Activated CD8-positive, alpha-beta T cell treated with anti-CD3 and anti-CD28 coated beads for 36 hours (primary cell): ENCODE data around the gene RARRES2. TPM values are rescaled to one million over a fixed set of nuclear protein-coding genes. Genes with fewer than 3 reads are reported as not detected.
"Not testable (repeated sequence)": the region's sequence is repeated elsewhere in the genome, so short reads cannot be mapped to it uniquely, and the experiment has no call there.

ENCODE experiments used
- ATAC-seq: fragments of 200-7000 bp; cut with Tn5 transposase; one replicate; pipeline ENCODE4 v1.10.0; 2021; ENCODE audit warnings: mild to moderate bottlenecking, moderate library complexity
- CTCF ChIA-PET: fragments of 350-600 bp; sonication (Branson Sonifier 250); formaldehyde crosslinking; loops from one replicate; lab custom pipeline; 2021; ENCODE audit warnings: antibody characterized with exemption; lab: Charles Lee
- POLR2A ChIA-PET: fragments of 350-600 bp; sonication (Branson Sonifier 250); formaldehyde crosslinking; loops from one replicate; lab custom pipeline; 2021; ENCODE audit warnings: antibody characterized with exemption; lab: Charles Lee
- DNase-seq: peaks from one replicate; pipeline ENCODE4 v3.0.0-alpha.2; 2020
- H3K27ac Mint-ChIP-seq: one replicate; pipeline ENCODE4 v1.8.0; 2021; ENCODE audit warnings: mild to moderate bottlenecking, mixed read lengths
- H3K27me3 Mint-ChIP-seq: one replicate; pipeline ENCODE4 v1.8.0; 2021; ENCODE audit warnings: mixed read lengths
- H3K36me3 Mint-ChIP-seq: one replicate; pipeline ENCODE4 v1.8.0; 2021; ENCODE audit warnings: low read depth, mixed read lengths
- H3K4me1 Mint-ChIP-seq: one replicate; pipeline ENCODE4 v1.8.0; 2021; ENCODE audit warnings: low read depth, mixed read lengths
- H3K4me3 Mint-ChIP-seq: one replicate; pipeline ENCODE4 v1.8.0; 2021; ENCODE audit warnings: mild to moderate bottlenecking, moderate library complexity, mixed read lengths
- H3K9me3 Mint-ChIP-seq: one replicate; pipeline ENCODE4 v1.8.0; 2021; ENCODE audit warnings: mixed read lengths
- intact Hi-C: fragments of 100-400 bp; cut with micrococcal nuclease; formaldehyde crosslinking; loops from one replicate; pipeline ENCODE4 v1.10.0; 2022
- total RNA-seq, 2 experiments: library from RNA; stranded (reverse); gene quantifications; one replicate each; pipeline ENCODE4 v1.2.3, GENCODE V29; 2021

RARRES2 gene
- total RNA-seq, 2 experiments from 2014 or later = not detected

DNA sequence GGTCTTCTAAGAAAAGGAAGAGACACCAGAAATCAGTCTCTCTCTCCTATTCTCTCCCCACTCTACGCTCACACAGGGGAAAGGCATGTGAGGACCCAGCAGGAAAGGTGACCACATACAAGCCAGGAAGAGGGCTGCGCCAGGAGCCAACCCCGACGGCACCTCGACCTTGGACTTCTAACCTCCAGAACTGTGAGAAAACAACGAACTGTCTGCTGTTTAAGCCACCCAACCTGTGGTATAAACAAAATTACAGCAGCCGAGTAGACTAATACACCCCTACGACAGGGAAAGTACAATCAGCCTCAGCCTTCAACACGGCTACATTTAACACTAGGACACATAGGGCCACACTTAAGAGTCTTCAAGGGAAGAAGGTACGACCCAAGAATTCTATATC is 44.6 kb downstream of the RARRES2 start:
- intact Hi-C loops, H3K36me3 Mint-ChIP-seq, H3K9me3 Mint-ChIP-seq, POLR2A ChIA-PET, DNase-seq, H3K27ac Mint-ChIP-seq, H3K4me3 Mint-ChIP-seq, ATAC-seq, H3K4me1 Mint-ChIP-seq, H3K27me3 Mint-ChIP-seq, CTCF ChIA-PET: not testable (repeated sequence)

DNA sequence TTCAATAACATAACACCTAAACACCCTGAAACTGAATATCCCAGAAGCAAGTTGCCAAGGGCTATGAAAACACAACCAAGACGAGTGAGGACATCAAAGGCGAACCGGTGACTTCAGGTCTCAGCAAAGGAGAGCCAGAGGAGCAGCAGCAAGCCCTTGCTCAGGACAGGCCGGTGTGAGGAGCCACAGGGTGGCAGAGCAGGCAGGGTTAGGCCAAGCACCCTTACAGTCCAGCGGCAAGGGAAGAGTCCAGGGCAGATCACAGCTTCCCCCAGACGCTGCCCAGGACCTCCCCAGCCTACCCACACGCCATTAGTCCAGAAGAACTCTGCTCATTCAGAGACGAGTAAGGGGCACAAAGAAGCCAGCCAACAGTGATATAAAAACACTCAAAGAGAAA is 45.8 kb downstream of the RARRES2 start:
- H3K36me3 Mint-ChIP-seq, H3K27me3 Mint-ChIP-seq, intact Hi-C loops, POLR2A ChIA-PET, CTCF ChIA-PET, H3K27ac Mint-ChIP-seq, H3K4me1 Mint-ChIP-seq, H3K4me3 Mint-ChIP-seq, ATAC-seq, H3K9me3 Mint-ChIP-seq, DNase-seq: not testable (repeated sequence)

DNA sequence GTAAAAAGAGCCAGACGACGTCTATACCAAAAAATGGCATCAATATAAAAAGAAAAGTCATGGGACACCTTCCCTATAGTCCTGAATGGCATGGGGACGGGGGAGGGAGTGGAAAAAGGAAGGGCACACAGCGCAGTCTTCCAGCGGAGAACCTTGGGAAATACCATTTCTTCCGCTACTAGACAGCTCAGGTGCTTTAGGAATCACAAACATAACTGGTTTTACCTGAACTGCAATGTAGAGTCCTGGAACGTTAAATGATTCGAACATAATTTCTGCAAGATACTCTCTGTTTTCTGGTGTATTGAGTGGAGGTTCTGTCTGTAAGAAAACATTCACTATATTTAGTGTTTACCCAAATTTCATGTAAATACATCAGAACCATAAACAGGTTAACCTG is 46.4 kb downstream of the RARRES2 start:
- H3K4me1 Mint-ChIP-seq, H3K36me3 Mint-ChIP-seq, intact Hi-C loops, H3K9me3 Mint-ChIP-seq, H3K27me3 Mint-ChIP-seq, H3K4me3 Mint-ChIP-seq, H3K27ac Mint-ChIP-seq, POLR2A ChIA-PET, ATAC-seq, CTCF ChIA-PET, DNase-seq: not testable (repeated sequence)

DNA sequence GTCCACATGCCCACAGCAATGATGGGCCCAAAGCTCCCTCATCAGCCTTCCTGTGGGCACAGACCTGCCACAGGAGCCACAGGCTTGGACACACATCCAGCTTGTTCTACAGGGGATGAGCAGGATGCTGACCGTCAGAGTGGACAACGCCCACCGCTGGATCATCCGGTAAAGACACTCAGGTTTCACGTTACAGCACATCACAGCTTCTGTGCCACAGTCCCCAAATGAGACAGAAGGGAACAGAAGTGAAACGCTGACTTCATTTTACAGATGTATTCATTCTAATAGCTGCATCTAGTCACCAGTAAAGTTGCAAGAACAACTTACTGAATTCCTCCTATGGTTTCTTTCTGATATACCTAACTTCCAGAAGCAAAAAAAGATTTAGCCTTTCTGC is 51.1 kb downstream of the RARRES2 start:
- ATAC-seq, H3K9me3 Mint-ChIP-seq, H3K4me1 Mint-ChIP-seq, H3K4me3 Mint-ChIP-seq, H3K36me3 Mint-ChIP-seq, H3K27me3 Mint-ChIP-seq, POLR2A ChIA-PET, DNase-seq, intact Hi-C loops, CTCF ChIA-PET, H3K27ac Mint-ChIP-seq: not testable (repeated sequence)

DNA sequence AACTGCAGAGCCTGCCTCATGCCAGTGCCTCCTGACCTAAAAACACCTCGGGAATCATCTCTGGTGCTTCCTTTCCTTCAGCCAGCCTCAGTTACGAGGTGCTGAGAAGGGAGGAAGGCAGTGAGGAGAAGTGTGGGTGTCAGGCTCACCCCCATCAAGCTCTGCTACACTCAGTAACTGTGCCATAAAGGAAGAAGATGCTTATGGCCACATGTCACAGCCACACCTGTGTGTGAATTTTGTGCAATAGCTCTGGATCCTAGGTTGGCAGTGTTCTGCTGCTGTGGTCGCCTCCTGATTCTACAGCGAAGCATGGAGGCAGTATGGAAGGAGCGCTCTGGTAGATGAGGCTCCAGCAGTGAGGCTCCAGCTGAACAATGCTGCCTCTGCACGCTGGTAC is 52.6 kb downstream of the RARRES2 start:
- ATAC-seq, H3K4me3 Mint-ChIP-seq, H3K27ac Mint-ChIP-seq, CTCF ChIA-PET, H3K9me3 Mint-ChIP-seq, DNase-seq, H3K4me1 Mint-ChIP-seq, H3K36me3 Mint-ChIP-seq, POLR2A ChIA-PET, intact Hi-C loops, H3K27me3 Mint-ChIP-seq: not testable (repeated sequence)

Other genes starting within 250 kb of the RARRES2 start
- 10 to 100 TPM; 21.8 to 21.9 TPM for gene LRRC61, start 18.3 kb downstream of the RARRES2 start, total RNA-seq
- 1 to 10 TPM; 2.6 to 2.9 TPM for gene ACTR3C, start 18.1 kb downstream of the RARRES2 start, total RNA-seq
- gene REPIN1, start 27.2 kb upstream of the RARRES2 start, total RNA-seq = 10 to 100 TPM; 56.0 to 59.2 TPM
- gene ZNF775, start 37.7 kb upstream of the RARRES2 start, total RNA-seq = 1 to 10 TPM; 4.7 to 4.9 TPM
- gene GIMAP8, start 109.0 kb upstream of the RARRES2 start, total RNA-seq = 1 to 10 TPM; 8.6 to 8.7 TPM
- gene GIMAP7, start 173.2 kb upstream of the RARRES2 start, total RNA-seq = 10 to 100 TPM; 29.0 to 29.5 TPM
- 10 to 100 TPM; 88.3 to 97.8 TPM for gene GIMAP4, start 225.8 kb upstream of the RARRES2 start, total RNA-seq